GM23248 (cell line): ENCODE results near the gene CLIP2.

ENCODE experiments used
- EZH2 ChIP-seq: fragments of 200-600 bp; sonication (generic); IDR thresholded peaks from 2 replicates; pipeline ENCODE4 v1.6.1; 2018; ENCODE audit warnings: antibody characterized with exemption, mild to moderate bottlenecking; ENCODE audit not compliant: insufficient read depth, poor library complexity, severe bottlenecking
- EZH2phosphoT487 ChIP-seq: fragments of 200-600 bp; sonication (generic); IDR thresholded peaks from 2 replicates; pipeline ENCODE4 v1.6.1; 2018; ENCODE audit warnings: antibody characterized with exemption, moderate library complexity, mild to moderate bottlenecking, low read depth; ENCODE audit not compliant: insufficient read depth

DNA sequence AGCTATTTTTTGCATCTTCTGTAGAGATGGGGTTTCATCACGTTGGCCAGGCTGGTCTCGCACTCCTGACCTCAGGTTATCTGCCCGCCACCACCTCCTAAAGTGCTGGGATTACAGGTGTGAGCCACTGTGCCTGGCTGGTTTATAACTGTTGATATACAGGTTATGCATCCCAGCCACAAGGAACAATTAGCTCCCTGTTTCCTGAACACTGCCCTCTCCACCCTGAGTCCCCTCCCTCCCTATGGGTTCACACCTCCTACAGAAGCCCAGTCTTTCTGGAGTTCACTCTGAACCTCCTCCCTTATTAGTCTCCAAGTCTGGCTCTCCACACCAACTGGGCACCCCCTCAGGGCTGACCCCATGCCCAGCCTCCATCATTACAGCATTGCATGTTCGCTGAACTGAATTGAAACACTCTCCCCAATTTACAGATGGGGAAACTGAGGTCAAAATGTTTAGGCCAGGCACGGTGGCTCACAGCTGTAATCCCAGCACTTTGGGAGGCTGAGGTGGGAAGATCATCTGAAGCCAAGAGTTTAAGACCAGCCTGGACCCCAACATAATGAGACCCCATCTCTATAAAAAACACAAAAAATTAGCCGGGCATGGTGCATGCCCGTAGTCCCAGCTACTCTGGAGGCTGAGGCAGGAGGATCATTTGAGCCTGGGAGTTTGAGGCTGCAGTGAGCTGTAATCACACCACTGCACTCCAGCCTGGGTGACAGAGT is 1.7 kb upstream of the CLIP2 start:
- TF ChIP-seq EZH2 (no peak), EZH2phosphoT487 (no peak)
